ENCODE data around the gene CCNY.
A peak's percentile ranks its signal among the peaks of the same experiment; 100 is the strongest.

GRCh38 chr10:35379226-35380137 lies 43.2 kb downstream of the CCNY start:
- TF ChIP-seq, protein P1, sequence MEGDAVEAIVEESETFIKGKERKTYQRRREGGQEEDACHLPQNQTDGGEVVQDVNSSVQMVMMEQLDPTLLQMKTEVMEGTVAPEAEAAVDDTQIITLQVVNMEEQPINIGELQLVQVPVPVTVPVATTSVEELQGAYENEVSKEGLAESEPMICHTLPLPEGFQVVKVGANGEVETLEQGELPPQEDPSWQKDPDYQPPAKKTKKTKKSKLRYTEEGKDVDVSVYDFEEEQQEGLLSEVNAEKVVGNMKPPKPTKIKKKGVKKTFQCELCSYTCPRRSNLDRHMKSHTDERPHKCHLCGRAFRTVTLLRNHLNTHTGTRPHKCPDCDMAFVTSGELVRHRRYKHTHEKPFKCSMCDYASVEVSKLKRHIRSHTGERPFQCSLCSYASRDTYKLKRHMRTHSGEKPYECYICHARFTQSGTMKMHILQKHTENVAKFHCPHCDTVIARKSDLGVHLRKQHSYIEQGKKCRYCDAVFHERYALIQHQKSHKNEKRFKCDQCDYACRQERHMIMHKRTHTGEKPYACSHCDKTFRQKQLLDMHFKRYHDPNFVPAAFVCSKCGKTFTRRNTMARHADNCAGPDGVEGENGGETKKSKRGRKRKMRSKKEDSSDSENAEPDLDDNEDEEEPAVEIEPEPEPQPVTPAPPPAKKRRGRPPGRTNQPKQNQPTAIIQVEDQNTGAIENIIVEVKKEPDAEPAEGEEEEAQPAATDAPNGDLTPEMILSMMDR (IDR thresholded peaks at IDR 0.05), result peak; percentile 73
- TF ChIP-seq EZH2 (IDR thresholded peaks at IDR 0.05; ENCODE audit: borderline replicate concordance, insufficient read depth, low read depth, low read length, poor library complexity, severe bottlenecking), result no peak
